K562 (cell line): ENCODE data around the gene GLMP. TPM values are rescaled to one million over a fixed set of nuclear protein-coding genes. Genes with fewer than 3 reads are reported as not detected.
A peak's percentile ranks its signal among the peaks of the same experiment; 100 is the strongest.

Source experiments
- ARID4B ChIP-seq: sonication (generic); formaldehyde crosslinking; IDR thresholded peaks from 2 replicates; pipeline ENCODE4 v1.8.0; 2022; ENCODE audit warnings: mild to moderate bottlenecking, missing genetic modification reagents
- CREB5 ChIP-seq: fragments of 250-450 bp; sonication (Bioruptor Pico); IDR thresholded peaks from 2 replicates; pipeline ENCODE4 v1.5.0; 2020; ENCODE audit warnings: mild to moderate bottlenecking
- ETS2 ChIP-seq: IDR thresholded peaks from 2 replicates; pipeline ENCODE4 v1.6.1; 2016; ENCODE audit warnings: borderline replicate concordance, missing genetic modification characterization, mild to moderate bottlenecking, moderate library complexity, missing compliant biosample characterization; ENCODE audit not compliant: poor library complexity, severe bottlenecking
- GATA2 ChIP-seq: sonication (generic); formaldehyde crosslinking; IDR thresholded peaks from 2 replicates; pipeline ENCODE4 v1.4.0; 2020; ENCODE audit warnings: mild to moderate bottlenecking, missing genetic modification reagents
- MCM7 ChIP-seq, 2 experiments: fragments of 450-650 bp; IDR thresholded peaks; 2 replicates each; pipeline ENCODE4 v1.6.1; 2016 to 2018
- POLR3A ChIP-seq: IDR thresholded peaks from 2 replicates; pipeline ENCODE4 v1.6.1; 2011; ENCODE audit warnings: borderline replicate concordance, mild to moderate bottlenecking, moderate library complexity; ENCODE audit not compliant: insufficient read length, insufficient read depth; ENCODE audit errors: extremely low read depth
- SAP30 ChIP-seq: fragments of 200-600 bp; sonication (generic); IDR thresholded peaks from 2 replicates; pipeline ENCODE4 v1.6.1; 2012; ENCODE audit warnings: borderline replicate concordance, low read depth, mild to moderate bottlenecking, moderate library complexity, low read length, control low read depth, inconsistent platforms; ENCODE audit not compliant: insufficient read depth, poor library complexity, severe bottlenecking
- SP1 ChIP-seq: sonication (generic); formaldehyde crosslinking; IDR thresholded peaks from 2 replicates; pipeline ENCODE4 v1.8.1; 2022; ENCODE audit warnings: mild to moderate bottlenecking, missing genetic modification reagents
- TAF15 ChIP-seq: fragments of 200-400 bp; formaldehyde crosslinking; IDR thresholded peaks from 2 replicates; pipeline ENCODE4 v1.6.1; 2017; ENCODE audit warnings: mild to moderate bottlenecking, low read depth, low read length, moderate library complexity
- XRCC3 ChIP-seq: fragments of 450-650 bp; IDR thresholded peaks from 2 replicates; pipeline ENCODE4 v1.6.1; 2017; ENCODE audit warnings: mild to moderate bottlenecking, moderate library complexity
- ZNF143 ChIP-seq: sonication (generic); formaldehyde crosslinking; IDR thresholded peaks from 2 replicates; pipeline ENCODE4 v1.9.0; 2022; ENCODE audit warnings: mild to moderate bottlenecking, missing genetic modification reagents
- ZNF175 ChIP-seq: fragments of 200-800 bp; sonication (Bioruptor generic); IDR thresholded peaks from 2 replicates; pipeline ENCODE4 v1.6.1; 2016; ENCODE audit warnings: low read depth, mild to moderate bottlenecking, missing genetic modification characterization, missing compliant biosample characterization
- ZNF253 ChIP-seq: fragments of 250-450 bp; sonication (Bioruptor Pico); conservative IDR thresholded peaks from 2 replicates; pipeline ENCODE4 v1.6.1; 2021; ENCODE audit warnings: mild to moderate bottlenecking
- ZNF274 ChIP-seq: IDR thresholded peaks from 2 replicates; pipeline ENCODE4 v1.6.1; 2011; ENCODE audit warnings: low read depth, mild to moderate bottlenecking, low read length, moderate library complexity, borderline replicate concordance
- polyA plus RNA-seq, 8 experiments: library from polyadenylated mRNA; depleted of rRNA in 4 of 8; stranded (reverse) in 5 of 8; unstranded in 3 of 8; fragments of >200 nt; fragmentation: Nextera tagmentation in 2 of 8; fragmentation: Illumina TruSeq in 1 of 8; extraction: Ambion mirVana in 2 of 8; extraction: Trizol in 1 of 8; gene quantifications; 2 replicates each; pipeline versions ENCODE4 v1.2.1 to v1.2.3, GENCODE V29; 2011 to 2014; ENCODE audit warnings: inconsistent platforms in 1 of 8, missing spikeins in 1 of 8
- total RNA-seq, 7 experiments: library from RNA; depleted of rRNA in 6 of 7; stranded (reverse); fragments of >200 nt in 6 of 7; fragmentation: Illumina TruSeq in 2 of 7; extraction: Trizol in 2 of 7; gene quantifications; 2 replicates each; pipeline versions ENCODE4 v1.2.1 to v1.2.3, GENCODE V29; 2011 to 2021; ENCODE audit warnings: low replicate concordance in 1 of 7
- TF ChIP-seq, protein P1 (sequence below): sonication (generic); formaldehyde crosslinking; IDR thresholded peaks from 2 replicates; pipeline ENCODE4 v1.8.1; 2023; ENCODE audit warnings: mild to moderate bottlenecking, missing genetic modification reagents, moderate library complexity
- TF ChIP-seq, protein P2 (sequence below): fragments of 450-650 bp; IDR thresholded peaks from 2 replicates; pipeline ENCODE4 v1.6.1; 2018; ENCODE audit not compliant: partially characterized antibody

Gene GLMP
- total and polyA plus RNA-seq, 9 of the 15 experiments (the other 6 are each of a cell fraction or from before 2014, with no cell fraction given), result 8.3 to 28.2 (median 22.4) TPM

DNA sequence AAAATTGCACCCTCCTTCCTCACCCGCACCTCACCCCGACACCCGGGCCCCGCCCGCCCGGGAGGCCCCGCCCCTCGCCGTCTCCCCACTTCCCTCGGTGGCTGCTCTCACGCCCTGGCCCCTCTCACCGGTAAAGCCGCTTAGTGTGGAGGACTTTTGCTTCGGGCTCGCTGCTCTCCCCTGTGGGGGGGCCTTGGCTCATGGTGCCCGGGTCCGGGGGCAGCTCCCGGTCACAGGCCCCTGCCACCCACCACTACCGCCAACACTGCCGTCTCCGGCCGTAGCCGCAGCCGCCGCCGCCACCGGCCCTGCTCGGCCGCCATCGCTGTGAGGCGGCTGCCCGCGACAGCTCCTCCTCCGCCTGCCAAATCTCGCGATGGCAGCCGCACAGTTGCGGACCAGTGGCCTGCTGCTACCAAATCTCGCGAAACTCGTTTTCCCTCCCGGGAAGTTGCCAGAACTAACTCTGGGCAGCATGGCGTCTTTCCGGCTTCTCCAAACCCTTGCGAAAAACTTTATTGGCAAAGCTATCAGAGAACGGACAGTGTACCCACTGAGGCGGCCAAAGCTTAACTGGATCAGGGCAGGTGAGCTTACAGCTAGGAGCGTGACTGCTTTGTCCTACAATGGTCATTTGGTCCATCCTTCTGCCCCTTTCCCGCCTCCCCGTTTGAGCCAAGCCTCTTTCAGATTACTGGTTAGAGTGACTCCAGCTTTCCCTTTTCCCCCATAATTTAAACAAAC, 12.8 kb downstream of the GLMP start, which contains the start of gene SMG5 (continued):
- no peak for TF ChIP-seq MCM7 (IDR thresholded peaks at IDR 0.05)
- TF ChIP-seq GATA2 (CRISPR knock-in tag), result no peak
- TF ChIP-seq ZNF143 (CRISPR knock-in tag), result no peak
- TF ChIP-seq ETS2 (tag), result no peak
- TF ChIP-seq, protein P1, sequence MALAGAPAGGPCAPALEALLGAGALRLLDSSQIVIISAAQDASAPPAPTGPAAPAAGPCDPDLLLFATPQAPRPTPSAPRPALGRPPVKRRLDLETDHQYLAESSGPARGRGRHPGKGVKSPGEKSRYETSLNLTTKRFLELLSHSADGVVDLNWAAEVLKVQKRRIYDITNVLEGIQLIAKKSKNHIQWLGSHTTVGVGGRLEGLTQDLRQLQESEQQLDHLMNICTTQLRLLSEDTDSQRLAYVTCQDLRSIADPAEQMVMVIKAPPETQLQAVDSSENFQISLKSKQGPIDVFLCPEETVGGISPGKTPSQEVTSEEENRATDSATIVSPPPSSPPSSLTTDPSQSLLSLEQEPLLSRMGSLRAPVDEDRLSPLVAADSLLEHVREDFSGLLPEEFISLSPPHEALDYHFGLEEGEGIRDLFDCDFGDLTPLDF, result peak; percentile 77
- no peak for TF ChIP-seq ZNF253 (CRISPR knock-in tag)
- peak; percentile 54 for TF ChIP-seq ARID4B (CRISPR knock-in tag)
- TF ChIP-seq, protein P2, sequence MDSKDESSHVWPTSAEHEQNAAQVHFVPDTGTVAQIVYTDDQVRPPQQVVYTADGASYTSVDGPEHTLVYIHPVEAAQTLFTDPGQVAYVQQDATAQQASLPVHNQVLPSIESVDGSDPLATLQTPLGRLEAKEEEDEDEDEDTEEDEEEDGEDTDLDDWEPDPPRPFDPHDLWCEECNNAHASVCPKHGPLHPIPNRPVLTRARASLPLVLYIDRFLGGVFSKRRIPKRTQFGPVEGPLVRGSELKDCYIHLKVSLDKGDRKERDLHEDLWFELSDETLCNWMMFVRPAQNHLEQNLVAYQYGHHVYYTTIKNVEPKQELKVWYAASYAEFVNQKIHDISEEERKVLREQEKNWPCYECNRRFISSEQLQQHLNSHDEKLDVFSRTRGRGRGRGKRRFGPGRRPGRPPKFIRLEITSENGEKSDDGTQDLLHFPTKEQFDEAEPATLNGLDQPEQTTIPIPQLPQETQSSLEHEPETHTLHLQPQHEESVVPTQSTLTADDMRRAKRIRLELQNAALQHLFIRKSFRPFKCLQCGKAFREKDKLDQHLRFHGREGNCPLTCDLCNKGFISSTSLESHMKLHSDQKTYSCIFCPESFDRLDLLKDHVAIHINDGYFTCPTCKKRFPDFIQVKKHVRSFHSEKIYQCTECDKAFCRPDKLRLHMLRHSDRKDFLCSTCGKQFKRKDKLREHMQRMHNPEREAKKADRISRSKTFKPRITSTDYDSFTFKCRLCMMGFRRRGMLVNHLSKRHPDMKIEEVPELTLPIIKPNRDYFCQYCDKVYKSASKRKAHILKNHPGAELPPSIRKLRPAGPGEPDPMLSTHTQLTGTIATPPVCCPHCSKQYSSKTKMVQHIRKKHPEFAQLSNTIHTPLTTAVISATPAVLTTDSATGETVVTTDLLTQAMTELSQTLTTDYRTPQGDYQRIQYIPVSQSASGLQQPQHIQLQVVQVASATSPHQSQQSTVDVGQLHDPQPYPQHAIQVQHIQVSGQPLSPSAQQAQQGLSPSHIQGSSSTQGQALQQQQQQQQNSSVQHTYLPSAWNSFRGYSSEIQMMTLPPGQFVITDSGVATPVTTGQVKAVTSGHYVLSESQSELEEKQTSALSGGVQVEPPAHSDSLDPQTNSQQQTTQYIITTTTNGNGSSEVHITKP, result no peak
- TF ChIP-seq CREB5 (CRISPR knock-in tag), result no peak
- no peak for TF ChIP-seq TAF15
- TF ChIP-seq ZNF175 (CRISPR knock-in tag), result peak; percentile 65; the same call in 1 of the 2 replicates
- no peak for TF ChIP-seq SAP30
- TF ChIP-seq SP1, result peak; percentile 94
- TF ChIP-seq ZNF274, result no peak; the same call in 1 of the 2 replicates
- TF ChIP-seq POLR3A, result no peak
- no peak for TF ChIP-seq XRCC3
